SH-SY5Y (cell line): ENCODE data around the gene SELENOV.

Experiments
- GATA2 ChIP-seq: IDR thresholded peaks from 2 replicates; pipeline ENCODE4 v1.6.1; 2011; ENCODE audit warnings: mild to moderate bottlenecking, low read depth, low read length
- GATA3 ChIP-seq: IDR thresholded peaks from 2 replicates; pipeline ENCODE4 v1.6.1; 2011; ENCODE audit warnings: low read depth, mild to moderate bottlenecking, low read length, moderate library complexity

Gene SELENOV

GRCh38 chr19:39480337-39481228, 34.4 kb upstream of the SELENOV start, which contains the start of gene TIMM50:
Gene TIMM50, plus strand, starts transcription at chr19:39480838. Its CDS starts 16 bp downstream, at chr19:39480854.
- TF ChIP-seq GATA2 (no peak), GATA3 (no peak)

- TF ChIP-seq GATA2 (no peak), GATA3 (no peak)
These were observed 33.8 kb upstream of the SELENOV start for GRCh38 chr19:39481229-39481545.

GRCh38 chr19:39481676-39482075, 33.3 kb upstream of the SELENOV start:
- TF ChIP-seq GATA2 (no peak), GATA3 (no peak)

- TF ChIP-seq GATA3 (no peak), GATA2 (no peak)
These were observed 31.8 kb upstream of the SELENOV start for GRCh38 chr19:39483141-39483540.

DNA sequence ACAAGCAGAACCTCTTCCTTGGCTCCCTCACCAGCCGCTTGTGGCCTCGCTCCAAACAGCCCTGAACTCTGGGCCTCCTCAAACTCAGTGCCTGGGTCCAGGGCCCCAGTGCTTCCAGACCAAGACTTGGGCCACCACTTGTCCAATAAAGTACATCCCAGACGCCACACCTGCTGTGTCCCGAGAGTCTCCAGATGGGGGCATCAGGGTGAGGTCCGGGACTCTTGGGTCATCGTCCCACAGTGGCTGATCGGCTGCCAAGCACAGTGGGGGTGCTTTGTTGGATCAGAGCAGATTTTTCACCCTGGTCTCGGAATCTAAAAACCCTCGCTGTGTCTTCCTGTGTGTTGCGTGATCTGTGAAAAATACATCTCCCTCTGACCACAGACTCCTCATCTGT, 25.2 kb upstream of the SELENOV start:
- no peak for TF ChIP-seq GATA2
- no peak for TF ChIP-seq GATA3

- TF ChIP-seq GATA3 (no peak), GATA2 (no peak)
These were observed 22.7 kb upstream of the SELENOV start for GRCh38 chr19:39492225-39492624.

GRCh38 chr19:39492788-39493187, 22.2 kb upstream of the SELENOV start:
- TF ChIP-seq GATA3 = no peak
- TF ChIP-seq GATA2 = no peak

DNA sequence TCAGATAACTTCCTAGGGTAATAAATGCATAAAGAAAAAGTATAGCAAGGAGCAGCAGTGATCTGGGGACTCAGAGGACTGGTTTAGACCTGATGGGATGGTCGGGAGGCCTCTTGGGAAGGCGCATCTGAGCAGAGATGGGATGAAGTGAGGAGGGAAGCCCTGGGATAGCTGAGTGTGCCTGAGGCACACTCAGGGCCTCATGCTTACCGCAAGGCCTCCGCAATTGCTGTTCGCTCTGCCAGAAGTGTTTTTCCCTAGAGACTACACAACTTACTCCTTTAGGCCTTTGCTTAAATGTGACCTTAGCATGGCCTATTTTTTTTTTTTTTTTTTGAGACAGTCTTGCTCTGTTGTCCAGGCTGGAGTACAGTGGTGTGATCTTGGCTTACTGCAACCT, 20.3 kb upstream of the SELENOV start:
- TF ChIP-seq GATA2 = no peak
- TF ChIP-seq GATA3 = no peak

- TF ChIP-seq GATA2 = no peak
- no peak for TF ChIP-seq GATA3
These were observed 18.9 kb upstream of the SELENOV start for GRCh38 chr19:39496063-39496462.

- no peak for TF ChIP-seq GATA3
- no peak for TF ChIP-seq GATA2
These were observed 17.3 kb upstream of the SELENOV start for GRCh38 chr19:39497701-39497995.

GRCh38 chr19:39497996-39498797, 16.7 kb upstream of the SELENOV start:
- TF ChIP-seq GATA3 (no peak), GATA2 (no peak)

- TF ChIP-seq GATA2 = no peak
- no peak for TF ChIP-seq GATA3
These were observed 15.9 kb upstream of the SELENOV start, which contains the start of gene DLL3 for GRCh38 chr19:39498798-39499642. Gene DLL3, plus strand, starts transcription at chr19:39498947. Its CDS starts 28 bp downstream, at chr19:39498975.

GRCh38 chr19:39499932-39500331, 15.0 kb upstream of the SELENOV start:
- no peak for TF ChIP-seq GATA2

- TF ChIP-seq GATA2 (no peak), GATA3 (no peak)
These were observed 14.4 kb upstream of the SELENOV start for GRCh38 chr19:39500543-39500942.
